GM12873 (cell line): ENCODE data around the gene NGLY1.

Experiments
- TF ChIP-seq, protein P1 (sequence below): IDR thresholded peaks from 2 replicates; pipeline ENCODE4 v1.5.1; 2012; ENCODE audit warnings: low read depth, mild to moderate bottlenecking, moderate library complexity, low read length, control low read depth; ENCODE audit not compliant: insufficient read depth; ENCODE audit errors: missing control alignments

Gene NGLY1, protein sequence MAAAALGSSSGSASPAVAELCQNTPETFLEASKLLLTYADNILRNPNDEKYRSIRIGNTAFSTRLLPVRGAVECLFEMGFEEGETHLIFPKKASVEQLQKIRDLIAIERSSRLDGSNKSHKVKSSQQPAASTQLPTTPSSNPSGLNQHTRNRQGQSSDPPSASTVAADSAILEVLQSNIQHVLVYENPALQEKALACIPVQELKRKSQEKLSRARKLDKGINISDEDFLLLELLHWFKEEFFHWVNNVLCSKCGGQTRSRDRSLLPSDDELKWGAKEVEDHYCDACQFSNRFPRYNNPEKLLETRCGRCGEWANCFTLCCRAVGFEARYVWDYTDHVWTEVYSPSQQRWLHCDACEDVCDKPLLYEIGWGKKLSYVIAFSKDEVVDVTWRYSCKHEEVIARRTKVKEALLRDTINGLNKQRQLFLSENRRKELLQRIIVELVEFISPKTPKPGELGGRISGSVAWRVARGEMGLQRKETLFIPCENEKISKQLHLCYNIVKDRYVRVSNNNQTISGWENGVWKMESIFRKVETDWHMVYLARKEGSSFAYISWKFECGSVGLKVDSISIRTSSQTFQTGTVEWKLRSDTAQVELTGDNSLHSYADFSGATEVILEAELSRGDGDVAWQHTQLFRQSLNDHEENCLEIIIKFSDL

DNA sequence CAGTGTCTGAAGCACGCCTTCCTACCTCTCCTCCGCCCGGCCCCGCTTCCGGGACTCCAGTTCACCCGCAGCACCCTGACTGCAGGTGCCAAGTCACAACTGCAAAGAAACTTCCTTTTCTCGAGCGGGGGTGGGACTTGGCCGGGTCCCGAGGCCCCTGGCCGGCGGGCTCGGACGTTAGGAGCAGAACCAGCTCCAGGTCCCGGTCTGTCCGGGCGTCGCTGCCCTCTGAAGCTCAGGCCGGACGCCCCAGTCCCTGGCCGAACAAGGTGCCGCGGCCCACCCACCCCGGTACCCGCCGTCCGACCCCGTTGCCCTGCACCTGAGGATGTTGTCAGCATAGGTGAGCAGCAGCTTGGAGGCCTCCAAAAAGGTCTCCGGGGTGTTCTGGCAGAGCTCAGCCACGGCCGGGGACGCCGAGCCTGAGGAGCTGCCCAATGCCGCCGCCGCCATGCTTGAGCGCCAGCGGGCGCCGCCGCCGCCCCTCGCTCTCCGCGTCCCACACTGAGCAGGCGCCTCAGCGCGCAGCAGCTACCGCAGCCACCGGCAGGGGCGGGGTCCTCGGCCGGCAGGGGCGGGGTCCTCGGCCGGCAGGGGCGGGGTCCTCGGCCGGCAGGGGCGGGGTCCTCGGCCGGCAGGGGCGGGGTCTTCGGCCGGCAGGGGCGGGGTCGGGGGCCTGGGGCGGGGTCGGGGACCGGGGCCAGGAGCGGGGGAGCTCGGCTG, at the start of gene NGLY1:
Gene NGLY1 (minus strand): TSS at position 506 of the 723 bp plus-strand sequence. CDS start 53 bp downstream, at position 453.
- TF ChIP-seq, protein P1, sequence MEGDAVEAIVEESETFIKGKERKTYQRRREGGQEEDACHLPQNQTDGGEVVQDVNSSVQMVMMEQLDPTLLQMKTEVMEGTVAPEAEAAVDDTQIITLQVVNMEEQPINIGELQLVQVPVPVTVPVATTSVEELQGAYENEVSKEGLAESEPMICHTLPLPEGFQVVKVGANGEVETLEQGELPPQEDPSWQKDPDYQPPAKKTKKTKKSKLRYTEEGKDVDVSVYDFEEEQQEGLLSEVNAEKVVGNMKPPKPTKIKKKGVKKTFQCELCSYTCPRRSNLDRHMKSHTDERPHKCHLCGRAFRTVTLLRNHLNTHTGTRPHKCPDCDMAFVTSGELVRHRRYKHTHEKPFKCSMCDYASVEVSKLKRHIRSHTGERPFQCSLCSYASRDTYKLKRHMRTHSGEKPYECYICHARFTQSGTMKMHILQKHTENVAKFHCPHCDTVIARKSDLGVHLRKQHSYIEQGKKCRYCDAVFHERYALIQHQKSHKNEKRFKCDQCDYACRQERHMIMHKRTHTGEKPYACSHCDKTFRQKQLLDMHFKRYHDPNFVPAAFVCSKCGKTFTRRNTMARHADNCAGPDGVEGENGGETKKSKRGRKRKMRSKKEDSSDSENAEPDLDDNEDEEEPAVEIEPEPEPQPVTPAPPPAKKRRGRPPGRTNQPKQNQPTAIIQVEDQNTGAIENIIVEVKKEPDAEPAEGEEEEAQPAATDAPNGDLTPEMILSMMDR: no peak

DNA sequence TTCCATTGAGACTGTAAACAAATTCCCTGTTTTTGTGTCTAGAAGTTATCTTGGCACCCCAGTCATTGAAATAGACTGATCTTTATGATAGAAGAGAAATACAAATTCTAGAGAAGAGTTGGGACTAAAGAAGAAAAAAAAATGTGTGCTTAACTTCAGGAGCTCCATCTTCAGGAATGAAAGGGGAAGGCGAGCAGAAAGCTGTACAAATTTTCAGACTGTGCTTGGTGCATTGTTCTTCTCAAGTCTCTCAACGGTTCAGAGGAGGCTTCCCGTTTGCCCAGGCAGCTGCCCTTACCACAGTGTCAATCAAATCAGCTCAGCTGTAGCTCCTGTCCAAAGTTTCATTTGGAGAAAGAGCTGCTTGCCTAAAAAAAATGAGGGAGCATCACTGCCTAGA, 48.3 kb upstream of the NGLY1 start:
- TF ChIP-seq, protein P1: no peak

DNA sequence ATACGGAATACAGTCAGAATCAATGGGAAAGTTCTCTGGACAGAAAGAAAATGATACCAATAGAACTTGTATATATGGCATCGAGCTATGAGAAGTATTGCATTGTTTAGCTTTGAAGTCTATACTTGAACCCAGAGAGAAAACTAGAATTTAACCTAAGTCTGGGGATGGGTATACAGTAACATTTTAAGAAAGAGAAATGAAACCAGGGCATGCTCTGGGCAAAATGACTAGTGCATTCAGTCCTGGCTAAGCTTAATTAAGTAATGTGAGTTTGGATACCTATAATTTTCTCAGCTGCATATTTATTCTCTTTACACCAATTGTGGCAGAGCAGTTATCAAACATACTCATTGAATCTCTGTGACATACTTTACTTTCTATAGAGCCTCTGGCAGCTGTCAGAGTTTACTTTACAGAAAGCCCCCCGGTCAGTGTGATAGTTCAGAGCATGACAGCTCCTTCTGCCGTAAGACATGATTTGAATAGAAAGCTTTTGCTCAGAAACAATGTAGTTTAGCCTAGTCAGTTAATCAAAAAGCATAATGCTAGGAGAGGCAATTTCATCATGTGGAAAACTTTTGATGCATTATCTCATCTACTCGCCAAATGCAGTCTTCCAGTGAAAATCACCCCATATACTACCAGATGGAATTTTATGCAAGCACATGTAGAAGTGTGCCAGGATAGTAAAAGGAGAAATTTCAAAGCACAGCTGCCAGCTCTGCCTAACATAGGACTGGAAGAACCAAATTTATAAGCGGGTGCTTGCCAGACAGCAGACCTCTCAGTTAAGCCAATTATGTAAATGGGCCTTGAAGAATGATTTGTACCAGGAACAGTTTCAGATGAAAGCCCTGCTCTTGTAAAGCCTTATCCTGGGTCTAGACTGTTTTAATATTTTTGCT, 47.4 kb upstream of the NGLY1 start:
- TF ChIP-seq, protein P1: no peak

DNA sequence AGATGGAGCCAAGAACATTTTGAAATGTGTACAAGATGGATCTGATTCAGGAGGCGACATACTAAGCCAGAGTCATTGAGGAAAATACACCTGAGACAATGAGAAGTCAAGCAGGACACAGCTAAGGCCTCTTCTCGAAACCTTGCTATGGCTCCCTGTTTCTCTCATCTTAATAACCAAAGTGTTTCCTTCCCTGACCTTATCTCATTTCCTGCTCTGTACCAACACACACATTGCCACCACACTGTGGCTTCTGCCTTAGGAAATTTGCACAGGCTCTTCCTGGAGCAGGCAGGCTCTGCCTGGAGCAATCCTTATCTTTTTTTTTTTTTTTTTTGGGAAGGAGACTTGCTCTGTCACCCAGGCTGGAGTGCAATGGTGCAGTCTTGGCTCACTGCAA, 43.3 kb upstream of the NGLY1 start:
- TF ChIP-seq, protein P1: no peak

DNA sequence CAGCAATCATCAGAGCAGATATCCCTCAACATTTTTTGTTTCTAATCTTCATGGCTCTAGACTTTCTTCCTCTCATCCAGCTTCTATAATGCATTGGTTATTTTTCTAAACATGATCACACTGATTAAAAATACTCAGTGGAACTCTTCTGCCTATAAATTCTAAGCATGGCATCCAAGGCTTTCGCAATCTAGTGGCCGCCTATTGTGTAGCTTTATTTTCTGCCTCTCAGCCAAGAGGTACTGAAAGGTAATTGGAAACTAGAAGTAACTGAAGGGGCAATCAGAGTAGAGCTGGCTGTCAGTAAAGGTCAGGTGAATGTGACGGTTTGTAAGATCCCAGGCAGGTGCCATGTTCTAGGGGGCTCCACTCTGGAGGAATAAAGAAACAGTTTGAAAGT, 40.1 kb upstream of the NGLY1 start:
- TF ChIP-seq, protein P1: no peak

DNA sequence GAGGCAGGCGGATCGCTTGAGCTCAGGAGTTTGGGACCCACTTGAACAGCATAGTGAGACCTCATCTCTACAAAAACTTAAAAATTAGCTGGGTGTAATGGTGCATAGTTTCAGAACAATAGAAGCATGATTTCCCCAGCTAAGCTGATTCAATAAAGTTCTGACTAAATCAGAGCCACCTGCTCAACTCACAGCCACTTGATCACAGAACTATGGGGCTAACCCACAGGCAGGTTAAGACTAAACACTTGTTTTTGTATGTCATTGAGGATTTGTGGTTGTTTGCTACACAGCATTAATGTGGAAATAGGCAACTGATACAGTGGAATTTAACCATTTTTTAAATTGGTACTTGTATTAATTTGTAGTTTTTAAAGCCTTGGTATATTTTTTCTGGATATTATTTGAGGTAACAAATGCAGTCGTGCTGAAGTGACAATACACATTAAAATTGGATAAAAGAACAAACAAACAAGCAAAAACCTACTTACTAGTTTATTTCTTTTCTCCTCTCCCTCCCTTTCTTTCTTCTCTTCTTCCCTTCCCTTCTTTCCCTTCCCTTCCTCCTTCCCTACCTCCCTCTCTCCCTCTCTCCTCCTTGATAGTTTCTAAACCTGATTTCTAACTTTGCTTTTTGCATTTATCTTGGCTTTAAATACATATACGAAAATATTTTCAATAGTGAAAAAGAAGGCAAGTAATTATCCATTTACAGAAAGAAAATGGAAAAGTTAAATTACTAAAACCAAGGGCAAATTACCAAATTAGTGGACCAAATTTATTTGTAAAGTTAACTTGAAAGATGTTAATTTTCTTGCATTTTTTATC, 38.7 kb upstream of the NGLY1 start:
- TF ChIP-seq, protein P1: no peak
